ENCODE measurements around the gene C10orf71.

GRCh38 chr10:49287689-49288340 is 11.2 kb upstream of the C10orf71 start:
- TF ChIP-seq POLR2A (IDR thresholded peaks at IDR 0.05; ENCODE audit: low read length) (no peak), CEBPB (IDR thresholded peaks at IDR 0.05) (no peak), CTCF (IDR thresholded peaks at IDR 0.05) (no peak)

Data from A549 (cell line).